Brain pericyte (primary cell): ENCODE results near the gene CRIP1.

ENCODE experiments used
- DNase-seq: peaks from one replicate; pipeline ENCODE4 v3.0.0-alpha.2; 2012; ENCODE audit warnings: low read depth, low spot score

CRIP1 gene

GRCh38 chr14:105486163-105486973, at the start of gene CRIP1:
Gene CRIP1 (plus strand): TSS chr14:105486886. CDS start chr14:105487260, 374 bp downstream.
- DNase-seq = no peak

- no peak for DNase-seq
Observed at GRCh38 chr14:105436891-105437722, 49.6 kb upstream of the CRIP1 start.

GRCh38 chr14:105437723-105438500, 48.8 kb upstream of the CRIP1 start:
- DNase-seq = no peak

GRCh38 chr14:105439179-105439578, 47.5 kb upstream of the CRIP1 start:
- DNase-seq = no peak

GRCh38 chr14:105439710-105440553, 46.8 kb upstream of the CRIP1 start:
- DNase-seq = no peak

- DNase-seq = no peak
Observed at GRCh38 chr14:105440554-105440900, 46.2 kb upstream of the CRIP1 start.

GRCh38 chr14:105440992-105441391, 45.7 kb upstream of the CRIP1 start:
- DNase-seq = no peak

GRCh38 chr14:105442125-105442524, 44.6 kb upstream of the CRIP1 start:
- no peak for DNase-seq

GRCh38 chr14:105442834-105443233, 43.9 kb upstream of the CRIP1 start:
- no peak for DNase-seq

- no peak for DNase-seq
Observed at GRCh38 chr14:105444859-105445258, 41.8 kb upstream of the CRIP1 start.

GRCh38 chr14:105445290-105445689, 41.4 kb upstream of the CRIP1 start:
- no peak for DNase-seq

GRCh38 chr14:105445901-105446845, 40.5 kb upstream of the CRIP1 start:
- DNase-seq = no peak

GRCh38 chr14:105446971-105447370, 39.7 kb upstream of the CRIP1 start:
- no peak for DNase-seq

- DNase-seq = no peak
Observed at GRCh38 chr14:105447651-105448640, 38.7 kb upstream of the CRIP1 start.

- DNase-seq = no peak
Observed at GRCh38 chr14:105448706-105449111, 38.0 kb upstream of the CRIP1 start.

GRCh38 chr14:105449276-105450122, 37.2 kb upstream of the CRIP1 start:
- DNase-seq = no peak

- no peak for DNase-seq
Observed at GRCh38 chr14:105450123-105450505, 36.6 kb upstream of the CRIP1 start.
